EL (cell line): ENCODE measurements around the gene ELL.

ENCODE experiments used
- DNase-seq: peaks from one replicate; pipeline ENCODE4 v3.0.0-alpha.2; 2016

Gene ELL

GRCh38 chr19:18487576-18488402 lies 34.1 kb downstream of the ELL start:
- DNase-seq, result no peak

DNA sequence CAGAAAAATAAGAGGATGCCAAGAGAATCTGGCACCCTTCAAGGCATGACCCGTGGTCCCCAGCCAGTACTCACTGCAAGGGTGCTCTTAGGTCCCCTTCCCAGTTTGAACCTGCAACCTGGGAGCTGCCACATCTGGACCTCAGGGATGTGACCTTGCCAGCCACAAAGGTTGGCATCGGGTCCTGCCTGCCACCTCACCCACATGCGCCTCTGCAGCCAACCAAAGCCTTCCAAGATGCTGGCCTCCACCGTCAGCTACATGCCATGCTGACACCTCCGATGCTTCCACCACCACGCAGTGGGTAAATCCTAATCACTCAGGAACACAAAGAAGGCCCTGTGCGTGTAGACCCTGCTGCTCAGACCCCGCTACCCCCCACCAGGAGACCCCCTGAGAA lies 35.1 kb downstream of the ELL start:
- DNase-seq, result no peak

- no peak for DNase-seq
These were observed 36.9 kb downstream of the ELL start for GRCh38 chr19:18484992-18485391.

- DNase-seq, result no peak
These were observed 38.6 kb downstream of the ELL start for GRCh38 chr19:18483119-18483890.

DNA sequence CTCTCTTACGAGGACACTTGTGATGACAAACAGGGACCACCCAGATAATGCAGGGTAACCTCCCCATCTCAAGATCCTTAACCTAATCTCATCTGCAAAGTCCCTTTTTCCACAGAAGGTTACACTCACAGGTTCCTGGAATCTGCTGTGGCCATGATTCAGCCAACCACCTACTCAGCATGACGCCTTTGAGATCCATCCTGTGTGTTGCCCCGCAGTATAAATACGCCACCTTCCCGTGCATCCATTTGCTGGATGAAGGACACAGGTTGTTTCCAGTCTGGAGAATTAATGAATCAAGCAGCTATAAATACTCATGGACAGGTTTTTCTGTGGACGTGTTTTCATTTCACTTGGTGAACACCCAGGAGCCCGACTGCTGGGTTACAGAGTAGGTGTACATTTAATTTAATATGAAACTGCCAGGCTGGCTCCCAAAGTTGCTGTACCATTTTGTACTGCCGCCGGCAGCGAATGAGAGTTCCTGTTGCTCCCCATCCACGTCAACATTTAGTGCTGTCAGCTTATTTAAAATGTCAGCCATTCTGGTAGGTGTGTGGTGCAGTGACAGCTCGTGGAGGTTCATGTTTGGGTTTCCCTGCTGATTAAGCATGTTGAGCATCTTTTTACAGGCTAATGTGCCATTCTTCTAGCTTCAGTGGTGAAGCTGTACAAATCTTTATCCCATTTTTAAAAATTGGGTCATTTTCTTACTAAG lies 40.2 kb downstream of the ELL start:
- no peak for DNase-seq

DNA sequence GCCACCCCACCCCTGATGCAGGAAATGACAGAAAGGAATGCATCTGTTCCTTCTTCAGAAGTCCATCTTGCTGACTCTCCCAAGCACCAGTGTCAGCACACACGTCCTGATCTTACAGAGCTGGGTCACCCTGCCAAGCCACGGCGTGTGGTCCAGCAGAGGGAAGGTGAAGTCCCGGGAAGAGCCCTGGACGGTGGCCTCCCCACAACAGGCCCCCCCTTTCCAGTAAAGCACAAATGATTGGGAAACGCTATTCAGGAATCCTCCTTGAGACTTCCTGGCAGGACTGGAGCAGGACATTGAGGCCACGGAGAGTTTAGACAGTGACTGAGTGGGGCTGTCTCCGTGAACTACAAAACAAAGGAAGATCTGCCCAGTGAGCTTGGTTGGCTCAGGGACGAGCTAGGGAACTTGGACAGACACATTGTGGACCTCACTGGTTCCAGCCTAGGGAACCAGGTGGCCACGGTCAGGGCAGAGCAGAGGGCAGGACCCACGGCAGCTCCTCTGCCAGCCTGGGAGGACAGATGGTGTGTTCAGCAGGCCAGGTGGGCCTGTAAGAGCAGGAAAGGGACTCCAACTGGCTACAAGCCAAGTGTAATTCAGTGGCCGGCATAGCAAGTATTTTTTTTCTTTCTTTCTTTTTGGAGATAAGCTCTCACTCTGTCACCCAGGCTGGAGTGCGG lies 41.7 kb downstream of the ELL start:
- DNase-seq, result peak; percentile 82

DNA sequence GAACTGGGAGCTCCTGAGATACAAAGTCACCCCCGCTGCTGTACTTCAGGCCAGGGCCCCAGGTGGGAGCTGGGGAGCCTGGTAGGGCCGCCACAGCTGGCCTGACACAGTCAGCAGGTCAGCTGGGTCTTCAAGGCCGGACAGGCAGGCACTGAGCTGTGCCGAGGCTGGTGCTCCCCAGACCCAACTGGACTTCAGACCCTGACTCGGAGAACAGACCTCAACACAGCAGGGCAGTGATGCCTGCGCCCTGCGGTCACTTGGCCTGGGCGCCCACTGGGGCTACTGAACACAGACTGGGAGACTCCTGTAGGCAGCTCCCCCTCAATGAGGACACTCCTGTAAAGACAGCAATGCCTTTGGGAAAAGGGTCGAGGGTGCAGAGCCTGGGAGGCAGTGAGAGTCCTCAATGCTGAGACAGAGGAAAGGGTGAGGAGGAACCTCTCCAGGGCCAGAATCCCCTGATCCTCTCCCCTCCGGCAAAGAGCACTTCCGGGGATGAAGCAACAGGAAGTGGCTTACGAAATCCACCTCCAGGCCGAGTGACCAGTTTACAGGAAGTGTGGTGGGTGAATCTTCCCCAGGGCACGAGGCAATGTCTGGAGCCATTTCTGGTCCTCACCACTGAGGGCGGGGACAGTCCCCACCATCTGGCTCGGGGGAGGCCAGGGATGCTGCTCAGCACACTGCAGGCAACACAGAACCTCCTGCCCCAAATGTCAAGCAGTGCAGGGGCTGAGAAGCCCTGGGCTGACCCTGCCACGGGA lies 43.1 kb downstream of the ELL start:
- DNase-seq, result peak; percentile 97

DNA sequence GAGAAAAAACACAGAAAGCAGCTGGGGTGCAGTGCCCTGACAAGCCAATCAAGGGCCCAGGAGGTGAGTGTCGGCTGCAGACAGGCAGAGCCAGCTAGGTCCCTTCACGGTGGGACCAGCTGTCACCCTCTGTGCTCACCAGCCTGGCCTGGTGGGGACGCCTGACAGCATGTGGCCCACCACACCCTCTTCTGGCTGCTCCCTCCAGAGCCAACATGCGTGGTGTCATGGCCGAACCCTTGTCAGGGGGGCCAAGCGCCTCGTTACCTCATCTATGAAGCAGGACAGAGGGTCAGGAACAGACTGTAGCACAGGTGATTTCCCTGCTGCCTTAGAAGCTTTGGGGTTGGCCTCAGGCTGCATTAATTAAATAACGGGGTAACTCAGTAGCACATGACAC lies 43.9 kb downstream of the ELL start:
- no peak for DNase-seq

GRCh38 chr19:18477042-18477779 lies 44.7 kb downstream of the ELL start:
- no peak for DNase-seq

GRCh38 chr19:18476507-18477041 lies 45.3 kb downstream of the ELL start:
- no peak for DNase-seq

DNA sequence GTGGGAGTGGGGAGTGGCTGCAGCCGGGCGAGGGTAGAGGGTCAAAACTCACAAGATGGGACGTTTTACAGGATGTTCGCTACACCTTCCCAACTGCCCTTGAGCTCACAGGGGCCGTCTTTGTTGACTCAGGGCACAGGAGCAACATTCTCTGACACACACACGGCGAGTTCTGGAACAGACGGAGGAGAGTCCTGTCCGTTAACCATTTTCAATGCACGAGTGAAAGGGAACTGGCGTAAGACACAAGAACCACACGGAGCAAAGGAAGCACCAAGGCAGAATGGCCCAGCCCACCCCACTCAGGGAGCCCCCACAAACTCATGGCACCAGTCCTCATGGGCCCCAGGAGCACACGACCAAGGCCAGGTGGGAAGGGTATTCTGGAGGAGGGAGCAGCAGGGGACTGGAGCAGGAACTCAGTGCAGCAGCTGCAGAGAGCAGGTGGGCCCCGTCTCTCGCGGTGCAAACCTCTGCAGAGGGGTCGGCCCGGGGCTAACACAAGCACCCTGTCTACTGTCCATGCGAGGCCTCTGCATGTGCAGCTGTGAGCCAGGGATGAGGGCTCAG lies 46.0 kb downstream of the ELL start:
- no peak for DNase-seq

DNA sequence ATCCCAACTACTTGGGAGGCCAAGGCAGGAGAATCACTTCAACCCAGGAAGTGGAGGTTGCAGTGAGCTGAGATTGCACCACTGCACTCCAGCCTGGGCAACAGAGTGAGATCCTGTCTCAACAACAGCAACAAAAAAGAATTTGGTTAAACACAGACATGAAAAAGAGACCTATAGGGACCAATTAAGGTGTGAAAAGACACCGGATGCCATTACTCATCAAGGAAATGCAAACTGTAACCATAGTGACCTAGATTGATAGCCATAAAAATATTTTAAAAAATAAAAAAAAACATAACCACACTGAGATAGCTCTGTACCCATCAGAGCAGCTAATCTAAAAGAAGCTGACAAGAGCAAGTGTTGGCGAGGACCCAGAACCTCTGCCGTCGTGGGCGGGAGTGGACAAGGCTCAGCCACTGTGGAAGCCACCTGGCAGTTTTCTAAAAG lies 46.8 kb downstream of the ELL start:
- no peak for DNase-seq

DNA sequence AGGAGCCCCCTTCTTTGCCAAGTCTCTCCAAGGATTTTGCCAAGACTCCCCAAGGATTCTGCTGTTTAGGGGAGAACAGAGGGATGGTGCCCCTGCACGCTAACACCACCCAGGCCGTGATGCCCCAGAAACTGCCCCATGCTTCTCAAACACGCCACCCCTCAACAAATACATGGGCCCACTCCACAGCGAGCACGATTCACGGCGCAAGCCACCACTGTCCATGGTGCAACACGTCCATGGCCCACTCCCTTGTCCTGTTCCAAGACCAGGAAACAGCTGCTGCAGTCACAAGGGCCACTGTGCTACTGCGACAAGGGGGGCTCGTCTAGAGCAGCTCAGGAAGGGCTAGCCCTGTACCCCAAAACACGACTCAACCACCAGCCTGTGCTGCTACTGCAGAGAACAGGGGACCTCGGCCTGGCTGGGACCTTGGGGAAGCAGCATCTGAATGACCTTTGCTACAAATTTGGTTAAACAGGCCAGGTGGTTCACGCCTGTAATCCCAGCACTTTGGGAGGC lies 47.4 kb downstream of the ELL start:
- DNase-seq, result no peak

DNA sequence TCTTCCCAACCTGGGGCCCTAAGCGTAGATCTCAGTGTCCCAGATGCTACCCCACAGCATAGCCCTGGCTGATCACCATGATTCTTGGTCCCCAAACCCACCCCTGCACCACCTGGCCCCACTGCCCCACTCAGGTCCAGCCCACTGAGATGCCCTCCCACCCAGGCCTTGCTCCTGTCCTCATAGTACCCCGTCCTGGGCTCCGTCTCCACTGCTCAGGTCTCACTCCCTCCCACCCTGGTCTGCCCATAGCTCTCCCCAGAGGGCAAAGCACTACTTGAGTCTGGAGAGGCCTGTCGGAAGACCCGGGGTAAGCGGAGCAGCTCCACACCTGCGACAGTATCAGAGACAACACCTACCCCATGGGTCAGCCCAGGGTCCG lies 48.2 kb downstream of the ELL start:
- DNase-seq, result no peak

DNA sequence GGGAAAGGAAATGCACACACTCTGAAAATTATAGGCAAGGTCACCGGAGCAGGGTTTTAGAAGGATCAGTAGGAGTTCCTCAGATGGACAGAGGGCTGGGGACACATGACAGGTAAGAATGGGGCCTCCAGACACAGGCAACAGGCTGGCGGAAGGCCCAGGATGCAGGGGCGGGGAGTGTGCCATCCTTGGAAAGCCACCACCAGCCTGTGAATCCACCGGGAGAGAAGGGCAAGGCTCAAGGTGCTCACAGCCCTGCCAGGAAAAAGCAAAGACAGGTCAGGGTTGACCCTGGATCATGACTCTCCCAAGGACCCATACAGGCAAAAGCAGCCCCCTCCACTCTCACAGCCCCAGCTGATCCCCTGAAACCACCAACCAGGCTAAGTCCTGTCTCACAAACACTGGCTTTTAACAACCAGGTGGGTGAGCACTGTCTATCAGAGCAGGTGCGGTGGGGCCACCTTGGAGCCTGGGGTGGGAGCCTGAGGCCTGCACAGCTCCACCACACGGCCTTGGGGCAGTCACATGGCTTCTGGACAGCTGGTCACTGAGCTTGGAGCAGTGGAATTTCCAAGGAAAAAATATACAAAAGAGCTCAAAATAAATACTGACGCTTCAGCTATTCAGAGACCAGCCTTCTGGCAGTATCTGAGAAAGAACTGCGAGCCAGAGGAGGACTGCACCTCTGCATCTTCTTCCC lies 48.7 kb downstream of the ELL start:
- DNase-seq, result no peak

GRCh38 chr19:18470787-18471186 lies 51.1 kb downstream of the ELL start:
- no peak for DNase-seq

DNA sequence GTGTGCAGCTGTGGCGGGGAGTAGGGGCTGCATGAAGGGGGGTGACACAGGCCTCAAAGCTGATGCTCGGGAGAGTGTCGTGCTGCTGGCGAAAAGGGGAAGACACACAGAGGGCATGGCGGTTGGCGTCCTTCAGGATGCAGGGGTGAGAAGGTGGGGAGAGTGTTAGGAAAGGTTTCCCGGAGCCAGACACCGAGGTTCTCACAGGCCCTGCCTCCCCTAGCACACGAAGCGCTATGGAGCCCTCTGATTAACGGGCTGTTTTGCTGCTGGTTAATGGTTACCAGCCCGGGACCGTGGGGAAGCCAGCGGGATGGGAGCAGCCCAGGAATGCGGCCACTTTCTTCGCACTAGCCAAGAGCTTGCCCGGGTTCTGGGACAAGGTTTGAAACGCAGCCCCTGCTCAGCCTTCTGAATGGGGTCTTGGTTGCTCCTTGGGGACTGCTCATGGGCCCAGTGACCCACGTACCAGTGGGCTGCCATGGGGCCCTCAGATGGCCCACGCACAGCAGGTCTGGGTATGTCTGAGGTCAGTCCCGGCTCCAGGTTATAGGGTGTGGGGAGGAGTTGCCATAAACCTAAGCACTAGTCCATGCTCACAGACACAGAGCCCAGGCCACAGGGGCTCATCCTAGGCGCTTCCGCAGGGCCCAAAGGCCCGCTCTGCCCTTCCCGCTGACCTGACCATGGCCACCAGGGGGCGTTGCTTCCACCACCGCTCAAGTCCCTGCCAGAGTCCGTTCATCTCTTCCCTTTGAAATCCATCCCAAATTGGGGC lies 52.6 kb downstream of the ELL start:
- peak; percentile 61 for DNase-seq

- no peak for DNase-seq
These were observed 53.4 kb downstream of the ELL start for GRCh38 chr19:18468517-18468916.

GRCh38 chr19:18467978-18468377 lies 53.9 kb downstream of the ELL start:
- no peak for DNase-seq
